B cell (primary cell): ENCODE results near the gene CDC42EP2. TPM values are rescaled to one million over a fixed set of nuclear protein-coding genes. Genes with fewer than 3 reads are reported as not detected.

ENCODE experiments used
- ATAC-seq: fragments of 200-7000 bp; cut with Tn5 transposase; one replicate; pipeline ENCODE4 v1.10.0; 2021; ENCODE audit warnings: low read depth, mild to moderate bottlenecking, moderate number of reproducible peaks, moderate library complexity
- CTCF ChIA-PET: fragments of 350-600 bp; sonication (Branson Sonifier 250); formaldehyde crosslinking; loops from one replicate; lab custom pipeline; 2021; ENCODE audit warnings: antibody characterized with exemption, inconsistent platforms; lab: Charles Lee
- POLR2A ChIA-PET: fragments of 350-600 bp; sonication (Branson Sonifier 250); formaldehyde crosslinking; loops from one replicate; lab custom pipeline; 2021; ENCODE audit warnings: antibody characterized with exemption; lab: Charles Lee
- DNase-seq: peaks from one replicate; pipeline ENCODE4 v3.0.0; 2013
- H2AFZ ChIP-seq: 2 replicates; pipeline ENCODE4 v1.6.1; 2012; ENCODE audit warnings: mild to moderate bottlenecking, low read depth, low read length; ENCODE audit not compliant: insufficient read depth, poor library complexity, severe bottlenecking
- H3K27ac ChIP-seq, 2 donors: 1 replicate in 1 of 2; 2 replicates in 1 of 2; pipeline ENCODE4 v1.5.1; 2012 to 2013; ENCODE audit warnings: low read length in 2 of 2, mild to moderate bottlenecking in 2 of 2, moderate library complexity in 1 of 2
- H3K27me3 ChIP-seq, 4 experiments: fragments of 200-600 bp in 1 of 4; sonication (generic) in 1 of 4; replicated peaks in 1 of 4; 1 replicate in 2 of 4; 2 replicates in 2 of 4; pipeline versions ENCODE4 v1.6.1 to v1.7.0; 2013 to 2016; ENCODE audit warnings: low read length in 3 of 4, mild to moderate bottlenecking in 2 of 4, mixed read lengths in 1 of 4, moderate library complexity in 1 of 4; ENCODE audit not compliant: insufficient read depth in 4 of 4, control insufficient read depth in 3 of 4; ENCODE audit errors: control extremely low read depth in 1 of 4
- H3K36me3 ChIP-seq, 2 experiments: replicated peaks in 1 of 2; 1 replicate in 1 of 2; 2 replicates in 1 of 2; pipeline versions ENCODE4 v1.6.1 to v1.7.1; 2013; ENCODE audit warnings: low read length in 1 of 2; ENCODE audit not compliant: insufficient read depth in 2 of 2, control insufficient read depth in 1 of 2; ENCODE audit errors: control extremely low read depth in 1 of 2, extremely low read depth in 1 of 2
- H3K4me1 ChIP-seq, 2 donors: fragments of 200-600 bp in 1 of 2; sonication (generic) in 1 of 2; 1 replicate in 1 of 2; 2 replicates in 1 of 2; pipeline versions ENCODE4 v1.5.1 to v1.6.1; 2013 to 2017; ENCODE audit warnings: low read length in 2 of 2; ENCODE audit not compliant: control insufficient read depth in 2 of 2, insufficient read depth in 2 of 2
- H3K4me2 ChIP-seq: replicated peaks from 2 replicates; pipeline ENCODE3; 2012; ENCODE audit warnings: mild to moderate bottlenecking, low read depth, low read length; ENCODE audit not compliant: poor library complexity, severe bottlenecking
- H3K4me3 ChIP-seq, 5 experiments: fragments of 200-600 bp in 1 of 5; sonication (generic) in 1 of 5; 1 replicate in 3 of 5; 2 replicates in 2 of 5; pipeline versions ENCODE4 v1.5.1 to v1.7.0; 2011 to 2016; ENCODE audit warnings: low read length in 4 of 5, mild to moderate bottlenecking in 4 of 5, low read depth in 2 of 5, control low read depth in 1 of 5, moderate library complexity in 1 of 5; ENCODE audit not compliant: insufficient read depth in 1 of 5; ENCODE audit errors: control extremely low read depth in 1 of 5, extremely low read depth in 1 of 5
- H3K79me2 ChIP-seq: fragments of 200-600 bp; sonication (generic); one replicate; pipeline ENCODE4 v1.6.0; 2016; ENCODE audit warnings: low read length; ENCODE audit not compliant: control insufficient read depth, insufficient read depth
- H3K9ac ChIP-seq: fragments of 200-600 bp; sonication (generic); 2 replicates; pipeline ENCODE4 v1.6.1; 2017; ENCODE audit warnings: mild to moderate bottlenecking, low read length, moderate library complexity
- H3K9me3 ChIP-seq, 3 donors: one replicate each; pipeline versions ENCODE4 v1.6.1 to v1.7.1; 2013; ENCODE audit warnings: low read length in 2 of 3; ENCODE audit not compliant: control insufficient read depth in 2 of 3, insufficient read depth in 1 of 3; ENCODE audit errors: control extremely low read depth in 1 of 3
- H4K20me1 ChIP-seq: 2 replicates; pipeline ENCODE4 v1.6.0; 2012; ENCODE audit warnings: mild to moderate bottlenecking, low read length; ENCODE audit not compliant: insufficient read depth, control insufficient read depth, poor library complexity, severe bottlenecking
- H3K27ac Mint-ChIP-seq: one replicate; pipeline ENCODE4 v1.8.0; 2021; ENCODE audit warnings: mixed read lengths
- H3K27me3 Mint-ChIP-seq: one replicate; pipeline ENCODE4 v1.8.0; 2021; ENCODE audit warnings: mixed read lengths
- H3K4me1 Mint-ChIP-seq: one replicate; pipeline ENCODE4 v1.8.0; 2021; ENCODE audit warnings: mixed read lengths
- H3K4me3 Mint-ChIP-seq: one replicate; pipeline ENCODE4 v1.8.0; 2021; ENCODE audit warnings: mixed read lengths
- H3K9me3 Mint-ChIP-seq: one replicate; pipeline ENCODE4 v1.8.0; 2022; ENCODE audit warnings: mixed read lengths; ENCODE audit not compliant: insufficient read depth
- CTCF ChIP-seq: fragments of 200-600 bp; IDR thresholded peaks from one replicate; pipeline ENCODE4 v1.8.0; 2022; ENCODE audit warnings: antibody characterized with exemption, mild to moderate bottlenecking
- EZH2 ChIP-seq: IDR thresholded peaks from 2 replicates; pipeline ENCODE4 v1.6.1; 2012; ENCODE audit warnings: borderline replicate concordance, low read depth, mild to moderate bottlenecking, moderate library complexity, low read length; ENCODE audit not compliant: insufficient read depth, poor library complexity, severe bottlenecking
- WGBS: methylation state at CpG from one replicate; pipeline ENCODE4 v1.1.5; 2013; ENCODE audit warnings: missing lambda C conversion rate; ENCODE audit not compliant: insufficient coverage; 5-methylcytosine and 5-hydroxymethylcytosine counted together
- intact Hi-C: fragments of 100-400 bp; cut with micrococcal nuclease; formaldehyde crosslinking; loops from one replicate; pipeline ENCODE4 v1.10.0; 2022
- polyA plus RNA-seq: library from polyadenylated mRNA; depleted of rRNA; stranded (reverse); fragments of >200 nt; gene quantifications from 2 replicates; pipeline ENCODE4 v1.2.3, GENCODE V29; 2012
- total RNA-seq, 2 donors: library from RNA; stranded (reverse); fragments of 120-200 nt in 1 of 2; gene quantifications; 1 replicate in 1 of 2; 2 replicates in 1 of 2; pipeline versions ENCODE4 v1.2.3 to v1.2.4, GENCODE V29; 2013 to 2022

CDC42EP2 gene
- total and polyA plus RNA-seq, 2 donors (not counting 1 experiment from before 2014, with no cell fraction given), result 0.69 to 1.1 TPM

GRCh38 chr11:65353900-65354264 lies 39.2 kb downstream of the CDC42EP2 start:
- ChIA-PET CTCF (interaction anchor here (0.8 to 8.2 kb wide), 4 partner anchors 23 to 151 kb away, joined by 3 to 65 read pairs (median 4); partner anchors contain the start of gene DPF2), POLR2A (interaction anchor here (1.0 kb wide), 1 partner anchor 146 kb away, joined by 3 read pairs; no protein-coding TSS in a partner anchor)
- Histone ChIP-seq H3K27ac (peak overlapping the region in 1 of 2 donors; percentile 17), H3K4me2 (peak overlapping the region; percentile 99), H3K9ac (peak overlapping the region; percentile 76), H3K79me2 (no peaks in the 10 kb centered on the region), H4K20me1 (peaks cover 4% of the 10 kb centered on the region), H2AFZ (peak overlapping the region; percentile 79), H3K9me3 (no peaks in the 10 kb centered on the region), H3K36me3 (peaks cover 1 to 37% of the 10 kb centered on the region in 2 experiments), H3K27me3 (no peaks in the 10 kb centered on the region), H3K4me3 (peak overlapping the region in 4 of 5 experiments; percentile 35 to 79 (median 60)), H3K4me1 (peaks cover 11 to 16% of the 10 kb centered on the region in 2 donors)
- Mint-ChIP-seq H3K9me3 (no peaks in the 10 kb centered on the region), H3K4me3 (peak overlapping the region; percentile 81), H3K4me1 (peaks cover 20% of the 10 kb centered on the region), H3K27me3 (no peaks in the 10 kb centered on the region), H3K27ac (peak overlapping the region; percentile 73)
- ATAC-seq (no peak), DNase-seq (no peak)
- 72% methylated on average over 15 of the region's 16 CpGs for WGBS
- no peak for TF ChIP-seq CTCF
- no peak for TF ChIP-seq EZH2
- intact Hi-C loops, result loop anchor here (1.0 to 2.0 kb wide), 5 partner anchors 8 to 65 kb away; partner anchors contain the start of genes CDC42EP2 and SLC25A45

GRCh38 chr11:65354265-65355012 lies 39.8 kb downstream of the CDC42EP2 start, which contains the start of gene TIGD3:
TSS of gene TIGD3 (plus strand) at chr11:65354751. CDS start at chr11:65355809, 1,058 bp downstream.
- DNase-seq (peak; percentile 97), ATAC-seq (peak; percentile 96)
- Histone ChIP-seq H3K27ac (peak within 1 kb of the TSS in 1 of 2 donors; percentile 18), H3K27me3 (no peaks in the 10 kb centered on the region), H3K79me2 (no peaks in the 10 kb centered on the region), H3K4me1 (peaks cover 11 to 16% of the 10 kb centered on the region in 2 donors), H4K20me1 (peaks cover 4% of the 10 kb centered on the region), H3K4me2 (peak within 1 kb of the TSS; percentile 99), H3K9me3 (no peaks in the 10 kb centered on the region), H3K4me3 (peak within 1 kb of the TSS; percentile 26 to 79 (median 65)), H3K9ac (peak within 1 kb of the TSS; percentile 76), H3K36me3 (peaks cover 0 to 32% of the 10 kb centered on the region in 2 experiments), H2AFZ (peak within 1 kb of the TSS; percentile 79)
- intact Hi-C loops, result loop anchor here (1.0 to 2.0 kb wide), 5 partner anchors 8 to 64 kb away; partner anchors contain the start of genes CDC42EP2 and SLC25A45
- TF ChIP-seq CTCF, result no peak
- TF ChIP-seq EZH2, result no peak
- Mint-ChIP-seq H3K9me3 (no peaks in the 10 kb centered on the region), H3K4me1 (peaks cover 20% of the 10 kb centered on the region), H3K27ac (peak within 1 kb of the TSS; percentile 92), H3K4me3 (peak within 1 kb of the TSS; percentile 95), H3K27me3 (no peaks in the 10 kb centered on the region)
- under 1% methylated on average over 79 of the region's 79 CpGs for WGBS
- ChIA-PET POLR2A (interaction anchor here (0.5 to 1.0 kb wide), 3 partner anchors 42 to 146 kb away, joined by 3 to 4 read pairs (median 3); no protein-coding TSS in a partner anchor), CTCF (interaction anchor here (0.8 to 8.2 kb wide), 3 partner anchors 24 to 151 kb away, joined by 3 to 65 read pairs (median 4); partner anchors contain the start of gene DPF2)
